K562 (cell line): Measurements from ENCODE around the gene CYSRT1. TPM values are rescaled to one million over a fixed set of nuclear protein-coding genes. Genes with fewer than 3 reads are reported as not detected.
A peak's percentile ranks its signal among the peaks of the same experiment; 100 is the strongest.

Source experiments
- ATAC-seq: fragments of 200-7000 bp; cut with Tn5 transposase; 3 replicates; pipeline ENCODE4 v1.9.1; 2020; ENCODE audit warnings: moderate library complexity
- BruUV-seq: library from RNA; stranded (reverse); fragments of 400-500 nt; replicated peaks from 2 replicates; lab custom pipeline; 2021; lab: Mats Ljungman, UMichigan
- CTCF ChIA-PET: fragments of 300-600 bp; formaldehyde crosslinking; extraction: SDS; loops from one replicate; lab custom pipeline; 2021; ENCODE audit warnings: low intra/inter-chr PET ratio; lab: Yijun Ruan, JAX
- POLR2A ChIA-PET: fragments of 300-600, 350-650 bp; sonication (Branson Sonifier 250); formaldehyde crosslinking; extraction: SDS; loops from one replicate; lab custom pipeline; 2021; ENCODE audit warnings: antibody characterized with exemption, inconsistent platforms; lab: Yijun Ruan, JAX
- DNase-seq, 4 experiments: peaks; one replicate each; pipeline versions ENCODE4 v3.0.0 to v3.0.0-alpha.2; 2011 to 2018; ENCODE audit warnings: low spot score in 3 of 4, mixed read lengths in 3 of 4; ENCODE audit errors: extremely low read depth in 1 of 4
- FAIRE-seq: peaks from 2 replicates; lab custom pipeline; 2011; peaks lifted over from hg19 to GRCh38; lab: Jason Lieb, UNC
- H2AFZ ChIP-seq: 2 replicates; pipeline ENCODE4 v1.6.0; 2011; ENCODE audit warnings: low read depth, low read length, control low read depth, inconsistent platforms
- H3K27ac ChIP-seq: fragments of 200-600 bp; 3 replicates; pipeline ENCODE4 v1.8.0; 2011; ENCODE audit warnings: low read depth, mild to moderate bottlenecking, control low read depth, inconsistent platforms, low read length, moderate library complexity, mixed read lengths; ENCODE audit errors: extremely low read depth
- H3K27me3 ChIP-seq, 2 experiments: fragments of 300-600 bp in 1 of 2; 2 replicates in 1 of 2; 3 replicates in 1 of 2; pipeline versions ENCODE4 v1.6.0 to v1.8.0; 2011; ENCODE audit warnings: inconsistent platforms in 2 of 2, low read length in 2 of 2, mild to moderate bottlenecking in 1 of 2, mixed read lengths in 1 of 2, moderate library complexity in 1 of 2; ENCODE audit not compliant: control insufficient read depth in 2 of 2, insufficient read depth in 2 of 2
- H3K36me3 ChIP-seq: fragments of 300-600 bp; 3 replicates; pipeline ENCODE4 v1.8.0; 2011; ENCODE audit warnings: mild to moderate bottlenecking, low read length, inconsistent platforms; ENCODE audit not compliant: control insufficient read depth, insufficient read depth
- H3K4me1 ChIP-seq, 2 experiments: fragments of 200-600 bp in 1 of 2; replicated peaks in 1 of 2; 2 replicates in 1 of 2; 3 replicates in 1 of 2; pipeline versions ENCODE4 v1.5.1 to v1.8.0; 2011; ENCODE audit warnings: inconsistent platforms in 2 of 2, low read length in 2 of 2, mild to moderate bottlenecking in 1 of 2, mixed read lengths in 1 of 2, moderate library complexity in 1 of 2; ENCODE audit not compliant: control insufficient read depth in 2 of 2, insufficient read depth in 2 of 2
- H3K4me2 ChIP-seq: 2 replicates; pipeline ENCODE4 v1.6.1; 2011; ENCODE audit warnings: low read length, control low read depth, inconsistent platforms, mixed read lengths; ENCODE audit not compliant: insufficient read depth
- H3K4me3 ChIP-seq: fragments of 200-600 bp; sonication (generic), shearing (Covaris generic); 2 replicates; pipeline ENCODE4 v1.5.1; 2016; ENCODE audit warnings: control low read depth, inconsistent platforms
- H3K79me2 ChIP-seq: fragments of 200-600 bp; 3 replicates; pipeline ENCODE4 v1.8.0; 2011; ENCODE audit warnings: low read length, inconsistent platforms; ENCODE audit not compliant: control insufficient read depth, insufficient read depth
- H3K9ac ChIP-seq, 2 experiments: 2 replicates each; pipeline versions ENCODE4 v1.6.0 to v1.6.1; 2011; ENCODE audit warnings: low read depth in 2 of 2, low read length in 2 of 2, control low read depth in 1 of 2, inconsistent platforms in 1 of 2, mild to moderate bottlenecking in 1 of 2, mixed read lengths in 1 of 2; ENCODE audit not compliant: insufficient read depth in 1 of 2
- H3K9me1 ChIP-seq: one replicate; pipeline ENCODE4 v1.6.0; 2011; ENCODE audit warnings: inconsistent platforms, mild to moderate bottlenecking, low read length, moderate library complexity; ENCODE audit not compliant: control insufficient read depth, insufficient read depth
- H3K9me3 ChIP-seq: replicated peaks from 2 replicates; pipeline ENCODE4 v1.5.1; 2011; ENCODE audit warnings: low read depth, low read length, inconsistent platforms; ENCODE audit not compliant: control insufficient read depth, insufficient read depth
- H4K20me1 ChIP-seq: replicated peaks from 2 replicates; pipeline ENCODE4 v1.6.1; 2011; ENCODE audit warnings: low read length, inconsistent platforms, mixed read lengths; ENCODE audit not compliant: control insufficient read depth, insufficient read depth
- PHF21A ChIP-seq: fragments of 450-650 bp; IDR thresholded peaks from 2 replicates; pipeline ENCODE4 v1.6.1; 2017; ENCODE audit warnings: low read depth, borderline replicate concordance
- ZNF583 ChIP-seq: fragments of 250-450 bp; sonication (Bioruptor Pico); IDR thresholded peaks from 2 replicates; pipeline ENCODE4 v1.4.0; 2020
- WGBS: fragments of 100-300 bp; shearing (Covaris generic); methylation state at CpG from one replicate; pipeline ENCODE4 v1.1.6; 2016; ENCODE audit warnings: low coverage, mixed read lengths; ENCODE audit not compliant: insufficient coverage; ENCODE audit errors: missing lambda C conversion rate; 5-methylcytosine and 5-hydroxymethylcytosine counted together
- in situ Hi-C: fragments of 300-500 bp; cut with MboI; formaldehyde crosslinking; loops from 4 replicates; pipeline ENCODE4 v1.15.0; 2018; ENCODE audit warnings: inconsistent platforms, mixed read lengths
- intact Hi-C: fragments of 100-400 bp; cut with micrococcal nuclease; formaldehyde crosslinking; loops from 2 replicates; pipeline ENCODE4 v1.14.2; 2022
- polyA plus RNA-seq, 8 experiments: library from polyadenylated mRNA; depleted of rRNA in 4 of 8; stranded (reverse) in 5 of 8; unstranded in 3 of 8; fragments of >200 nt; fragmentation: Nextera tagmentation in 2 of 8; fragmentation: Illumina TruSeq in 1 of 8; extraction: Ambion mirVana in 2 of 8; extraction: Trizol in 1 of 8; gene quantifications; 2 replicates each; pipeline versions ENCODE4 v1.2.1 to v1.2.3, GENCODE V29; 2011 to 2014; ENCODE audit warnings: inconsistent platforms in 1 of 8, missing spikeins in 1 of 8
- total RNA-seq, 7 experiments: library from RNA; depleted of rRNA in 6 of 7; stranded (reverse); fragments of >200 nt in 6 of 7; fragmentation: Illumina TruSeq in 2 of 7; extraction: Trizol in 2 of 7; gene quantifications; 2 replicates each; pipeline versions ENCODE4 v1.2.1 to v1.2.3, GENCODE V29; 2011 to 2021; ENCODE audit warnings: low replicate concordance in 1 of 7
- TF ChIP-seq, protein P1 (sequence below): fragments of 150-350 bp; conservative IDR thresholded peaks from 2 replicates; pipeline ENCODE4 v1.6.1; 2014; ENCODE audit warnings: low read length
- TF ChIP-seq, protein P2 (sequence below): fragments of 200-800 bp; sonication (Bioruptor generic); IDR thresholded peaks from 2 replicates; pipeline ENCODE4 v1.6.1; 2017; ENCODE audit warnings: missing genetic modification characterization, missing compliant biosample characterization

The CYSRT1 gene
- total and polyA plus RNA-seq, 9 of the 15 experiments (the other 6 are each of a cell fraction or from before 2014, with no cell fraction given), result 0.04 to 1.4 (median 0.42) TPM; not detected in 3

DNA sequence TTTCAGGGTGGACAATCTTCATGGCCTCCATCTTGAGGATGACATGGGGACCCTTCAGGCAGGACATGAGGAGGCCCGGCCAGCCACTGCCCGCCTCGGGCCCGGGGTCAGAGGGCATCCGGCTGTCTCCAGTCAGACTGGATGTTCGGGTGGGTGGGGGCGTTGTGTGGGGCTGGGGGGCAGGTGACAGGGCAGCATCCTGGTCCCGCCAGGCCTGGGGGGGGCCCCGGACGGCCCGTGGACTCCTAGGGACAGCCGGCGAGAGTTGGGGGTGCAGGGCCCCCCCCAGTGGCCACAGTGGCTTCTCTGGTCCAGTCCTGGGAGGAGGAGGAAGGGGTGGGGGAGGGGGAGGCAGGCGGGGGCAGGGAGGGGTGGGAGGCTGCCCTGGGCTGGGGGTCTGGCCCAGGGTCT, 3.9 kb upstream of the CYSRT1 start:
- in situ Hi-C loops (no loop called here), intact Hi-C loops (no loop called here)
- H3K4me2 ChIP-seq, result no peak overlapping the region
- no peak overlapping the region for H3K4me3 ChIP-seq
- H3K9me1 ChIP-seq, result no peaks in the 10 kb centered on the region
- peaks cover 18% of the 10 kb centered on the region; the same call in 2 of the 3 replicates for H3K79me2 ChIP-seq
- H3K27me3 ChIP-seq, result no peaks in the 10 kb centered on the region
- BruUV-seq, result no TSS peak
- ChIA-PET CTCF (no interaction called here), POLR2A (interaction anchor here (0.9 to 1.6 kb wide), 4 partner anchors 11 to 33 kb away, joined by 3 to 6 read pairs (median 4); partner anchors contain the start of genes ANAPC2 and SSNA1)
- H4K20me1 ChIP-seq, result no peaks in the 10 kb centered on the region
- no peak for ATAC-seq
- no peak overlapping the region for H2AFZ ChIP-seq
- no CpG with 5 or more reads among the region's 14 CpGs for WGBS
- no peak for DNase-seq
- H3K4me1 ChIP-seq, result peaks cover 34 to 95% of the 10 kb centered on the region in 2 experiments
- peaks cover 11% of the 10 kb centered on the region; the same call in 1 of the 3 replicates for H3K36me3 ChIP-seq
- no peaks in the 10 kb centered on the region for H3K9me3 ChIP-seq
- H3K9ac ChIP-seq, result no peak overlapping the region
- no peak overlapping the region for H3K27ac ChIP-seq
- no peak for TF ChIP-seq PHF21A
- TF ChIP-seq ZNF583 (CRISPR knock-in tag), result no peak
- TF ChIP-seq, protein P1, sequence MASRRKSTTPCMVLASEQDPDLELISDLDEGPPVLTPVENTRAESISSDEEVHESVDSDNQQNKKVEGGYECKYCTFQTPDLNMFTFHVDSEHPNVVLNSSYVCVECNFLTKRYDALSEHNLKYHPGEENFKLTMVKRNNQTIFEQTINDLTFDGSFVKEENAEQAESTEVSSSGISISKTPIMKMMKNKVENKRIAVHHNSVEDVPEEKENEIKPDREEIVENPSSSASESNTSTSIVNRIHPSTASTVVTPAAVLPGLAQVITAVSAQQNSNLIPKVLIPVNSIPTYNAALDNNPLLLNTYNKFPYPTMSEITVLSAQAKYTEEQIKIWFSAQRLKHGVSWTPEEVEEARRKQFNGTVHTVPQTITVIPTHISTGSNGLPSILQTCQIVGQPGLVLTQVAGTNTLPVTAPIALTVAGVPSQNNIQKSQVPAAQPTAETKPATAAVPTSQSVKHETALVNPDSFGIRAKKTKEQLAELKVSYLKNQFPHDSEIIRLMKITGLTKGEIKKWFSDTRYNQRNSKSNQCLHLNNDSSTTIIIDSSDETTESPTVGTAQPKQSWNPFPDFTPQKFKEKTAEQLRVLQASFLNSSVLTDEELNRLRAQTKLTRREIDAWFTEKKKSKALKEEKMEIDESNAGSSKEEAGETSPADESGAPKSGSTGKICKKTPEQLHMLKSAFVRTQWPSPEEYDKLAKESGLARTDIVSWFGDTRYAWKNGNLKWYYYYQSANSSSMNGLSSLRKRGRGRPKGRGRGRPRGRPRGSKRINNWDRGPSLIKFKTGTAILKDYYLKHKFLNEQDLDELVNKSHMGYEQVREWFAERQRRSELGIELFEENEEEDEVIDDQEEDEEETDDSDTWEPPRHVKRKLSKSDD, result no peak
- TF ChIP-seq, protein P2, sequence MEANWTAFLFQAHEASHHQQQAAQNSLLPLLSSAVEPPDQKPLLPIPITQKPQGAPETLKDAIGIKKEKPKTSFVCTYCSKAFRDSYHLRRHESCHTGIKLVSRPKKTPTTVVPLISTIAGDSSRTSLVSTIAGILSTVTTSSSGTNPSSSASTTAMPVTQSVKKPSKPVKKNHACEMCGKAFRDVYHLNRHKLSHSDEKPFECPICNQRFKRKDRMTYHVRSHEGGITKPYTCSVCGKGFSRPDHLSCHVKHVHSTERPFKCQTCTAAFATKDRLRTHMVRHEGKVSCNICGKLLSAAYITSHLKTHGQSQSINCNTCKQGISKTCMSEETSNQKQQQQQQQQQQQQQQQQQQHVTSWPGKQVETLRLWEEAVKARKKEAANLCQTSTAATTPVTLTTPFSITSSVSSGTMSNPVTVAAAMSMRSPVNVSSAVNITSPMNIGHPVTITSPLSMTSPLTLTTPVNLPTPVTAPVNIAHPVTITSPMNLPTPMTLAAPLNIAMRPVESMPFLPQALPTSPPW (CRISPR knock-in tag), result peak; percentile 21; the same call in 1 of the 2 replicates
- no peak for FAIRE-seq
